OCI-LY7 (cell line): Measurements from ENCODE around the gene LRRC9.
"Not testable (repeated sequence)": the region's sequence is repeated elsewhere in the genome, so short reads cannot be mapped to it uniquely, and the experiment has no call there.

Source experiments
- CTCF ChIP-seq: fragments of 200-600 bp; sonication (generic); conservative IDR thresholded peaks from 2 replicates; pipeline ENCODE4 v1.5.1; 2014; ENCODE audit warnings: mild to moderate bottlenecking, antibody characterized with exemption, low read length, moderate library complexity, mixed read lengths
- EZH2phosphoT487 ChIP-seq: fragments of 200-600 bp; sonication (generic); IDR thresholded peaks from 2 replicates; pipeline ENCODE4 v1.6.1; 2018; ENCODE audit warnings: low read depth, borderline replicate concordance, mild to moderate bottlenecking, mixed run types, antibody characterized with exemption, low read length, moderate library complexity, mixed read lengths

DNA sequence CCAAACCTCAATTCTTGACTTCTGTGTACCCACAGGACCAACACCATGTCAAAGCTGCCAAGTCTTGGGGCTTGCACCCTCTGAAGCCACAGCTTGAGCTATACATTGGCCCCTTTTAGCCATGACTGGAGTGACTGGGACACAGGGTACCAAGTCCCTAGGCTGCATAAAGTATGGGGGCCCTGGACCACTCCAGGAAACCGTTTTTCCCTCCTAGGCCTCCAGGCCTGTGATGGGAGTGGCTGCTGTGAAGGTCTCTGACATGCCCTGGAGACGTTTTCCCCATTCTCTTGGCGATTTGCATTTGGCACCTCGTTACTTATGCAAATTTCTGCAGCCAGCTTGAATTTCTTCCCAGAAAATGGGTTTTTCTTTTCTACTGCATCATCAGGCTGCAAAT is 90.3 kb downstream of the LRRC9 start:
- TF ChIP-seq EZH2phosphoT487, CTCF: not testable (repeated sequence)
